Daoy (cell line): ENCODE measurements around the gene RPP30. TPM values are rescaled to one million over a fixed set of nuclear protein-coding genes. Genes with fewer than 3 reads are reported as not detected.
"Not testable (repeated sequence)": the region's sequence is repeated elsewhere in the genome, so short reads cannot be mapped to it uniquely, and the experiment has no call there.

Source experiments
- DNase-seq: peaks from one replicate; pipeline ENCODE4 v3.0.0-alpha.2; 2015; ENCODE audit warnings: low read depth
- total RNA-seq: library from RNA; depleted of rRNA; stranded (reverse); fragments of >200 nt; shearing (Covaris generic); gene quantifications from 2 replicates; pipeline ENCODE4 v1.2.3, GENCODE V29; 2014; rRNA removed

RPP30 gene
- total RNA-seq, 1 experiment from 2014 or later: 76.5 TPM

DNA sequence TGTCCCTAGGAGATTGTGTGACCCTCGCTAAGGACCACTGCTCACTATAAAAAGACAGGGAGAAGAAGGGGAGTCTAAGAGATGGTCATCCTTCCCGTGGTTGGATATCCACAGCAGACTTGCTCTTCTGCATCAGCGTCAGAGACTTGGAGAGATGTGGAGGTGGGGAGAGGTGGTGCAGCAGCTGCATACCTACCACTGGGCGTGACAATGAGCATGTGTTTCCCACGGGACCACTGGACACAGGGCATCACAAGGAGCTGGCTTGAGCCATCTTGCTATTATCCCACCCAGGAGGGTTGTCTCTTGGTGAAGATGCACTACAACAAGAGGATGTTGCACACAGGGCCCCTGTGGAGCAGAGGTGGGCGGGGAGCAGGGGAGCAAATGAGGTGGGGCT lies 67.9 kb downstream of the RPP30 start:
- no peak for DNase-seq

DNA sequence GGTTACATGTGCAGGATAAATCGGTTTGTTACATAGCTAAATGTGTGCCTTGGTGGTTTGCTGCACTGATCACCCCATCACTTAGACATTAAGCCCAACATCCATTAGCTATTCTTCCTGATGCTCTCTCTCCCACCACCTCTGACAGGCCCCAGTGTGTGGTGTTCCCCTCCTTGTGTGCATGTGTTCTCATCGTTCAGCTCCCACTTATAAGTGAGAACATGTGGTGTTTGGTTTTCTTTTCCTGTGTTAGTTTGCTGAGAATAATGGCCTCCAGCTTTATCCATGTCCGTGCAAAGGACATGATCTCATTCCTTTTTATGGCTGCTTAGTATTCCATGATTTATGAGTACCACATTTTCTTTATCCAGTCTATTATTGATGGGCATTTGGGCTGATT lies 71.2 kb downstream of the RPP30 start:
- not testable (repeated sequence) for DNase-seq

DNA sequence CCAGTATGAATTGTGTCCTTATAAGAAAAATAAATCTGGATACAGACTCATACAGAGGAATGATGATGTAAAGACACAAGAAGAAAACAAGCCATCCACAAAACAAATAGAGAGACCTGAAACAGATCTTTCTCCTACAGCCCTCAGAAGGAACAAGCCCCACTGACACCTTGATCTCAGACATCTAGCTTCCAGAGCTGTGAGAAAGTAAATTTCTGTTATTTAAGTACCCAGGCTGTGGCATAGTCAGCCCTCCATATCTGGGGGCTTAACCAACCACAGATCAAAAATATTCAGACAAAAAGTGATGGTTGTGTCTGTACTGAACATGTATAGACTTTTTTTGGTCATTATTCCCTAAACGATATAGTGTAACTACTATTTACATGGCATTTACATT lies 73.0 kb downstream of the RPP30 start:
- no peak for DNase-seq

DNA sequence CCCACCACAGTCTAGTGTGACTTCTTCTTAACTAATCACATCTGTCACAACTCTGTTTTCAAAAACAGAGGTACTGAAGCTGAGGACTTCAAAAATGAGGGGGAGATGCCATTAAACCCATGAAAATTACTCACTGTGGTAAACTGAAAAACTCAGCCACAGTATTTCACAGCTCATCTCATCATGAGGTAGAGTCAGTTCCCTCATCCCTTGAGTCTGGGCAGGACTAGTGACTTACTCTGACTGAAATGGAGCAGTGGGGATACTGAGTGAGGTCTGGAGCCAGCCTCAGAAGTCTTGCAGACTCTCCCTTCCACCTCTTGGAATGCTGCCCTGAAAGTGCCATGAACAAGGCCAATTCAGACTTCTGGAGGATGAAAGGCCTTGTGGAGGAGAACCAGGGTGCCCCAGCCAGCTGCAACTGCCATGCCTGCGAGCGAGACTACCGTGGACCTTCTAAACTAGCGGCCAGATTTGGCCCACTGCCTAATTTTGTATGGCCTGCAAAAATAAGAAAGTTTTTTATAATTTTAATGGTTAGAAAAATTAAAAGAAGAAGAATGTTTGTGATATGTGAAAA lies 73.8 kb downstream of the RPP30 start:
- DNase-seq: no peak

DNA sequence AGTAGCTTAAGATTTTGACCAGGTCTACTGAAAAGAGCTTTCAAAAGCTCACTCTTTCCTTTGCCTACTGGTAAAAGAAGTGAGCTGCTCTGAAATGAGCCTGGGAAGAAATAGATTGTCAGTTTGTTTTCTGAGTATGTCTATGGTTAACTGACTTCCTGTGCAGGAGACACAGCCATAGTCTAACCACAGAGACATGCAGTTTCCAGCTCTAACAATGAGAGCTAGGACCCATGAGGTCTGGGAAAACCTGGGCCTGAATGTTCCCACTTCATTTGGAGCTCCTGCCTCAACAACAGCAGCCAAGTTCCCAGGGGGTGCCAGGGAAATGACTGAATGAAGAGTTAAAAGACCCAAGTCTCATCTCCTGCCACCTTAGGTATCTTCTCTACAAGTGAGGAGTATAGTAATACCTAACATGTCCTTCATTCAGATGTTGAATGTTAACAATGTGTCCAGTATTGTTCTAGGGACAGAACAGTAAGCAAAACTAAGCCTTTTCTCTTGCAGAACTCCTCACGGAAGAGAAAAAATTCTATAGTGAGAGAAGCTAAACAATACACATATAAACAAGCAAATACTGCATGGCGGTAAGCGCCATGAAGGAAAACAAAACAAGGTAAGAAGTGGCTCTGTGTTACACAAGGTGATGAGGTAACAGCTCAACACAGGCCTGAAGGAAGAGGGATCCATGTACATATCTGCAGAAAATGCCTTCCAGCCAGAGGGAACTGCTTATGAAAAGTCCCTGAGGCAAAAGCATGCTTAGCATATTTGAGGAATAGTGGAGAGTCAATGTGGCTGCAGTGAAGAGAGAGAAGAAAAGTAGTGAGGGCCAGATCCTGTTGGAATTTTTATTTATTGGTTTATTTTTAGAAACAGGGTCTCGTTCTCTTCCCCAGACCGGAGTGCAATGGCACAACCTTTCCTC lies 75.5 kb downstream of the RPP30 start:
- DNase-seq: peak; percentile 24

Other genes with a start within 250 kb of the RPP30 start
- gene HTR7, start 13.9 kb upstream of the RPP30 start, total RNA-seq: 19.4 and 22.9 TPM in 2 replicates
- gene ANKRD1, start 49.1 kb downstream of the RPP30 start, total RNA-seq: 94.4 and 124 TPM in 2 replicates